ENCODE data around the gene PAFAH1B1.

- TF ChIP-seq, protein P1, sequence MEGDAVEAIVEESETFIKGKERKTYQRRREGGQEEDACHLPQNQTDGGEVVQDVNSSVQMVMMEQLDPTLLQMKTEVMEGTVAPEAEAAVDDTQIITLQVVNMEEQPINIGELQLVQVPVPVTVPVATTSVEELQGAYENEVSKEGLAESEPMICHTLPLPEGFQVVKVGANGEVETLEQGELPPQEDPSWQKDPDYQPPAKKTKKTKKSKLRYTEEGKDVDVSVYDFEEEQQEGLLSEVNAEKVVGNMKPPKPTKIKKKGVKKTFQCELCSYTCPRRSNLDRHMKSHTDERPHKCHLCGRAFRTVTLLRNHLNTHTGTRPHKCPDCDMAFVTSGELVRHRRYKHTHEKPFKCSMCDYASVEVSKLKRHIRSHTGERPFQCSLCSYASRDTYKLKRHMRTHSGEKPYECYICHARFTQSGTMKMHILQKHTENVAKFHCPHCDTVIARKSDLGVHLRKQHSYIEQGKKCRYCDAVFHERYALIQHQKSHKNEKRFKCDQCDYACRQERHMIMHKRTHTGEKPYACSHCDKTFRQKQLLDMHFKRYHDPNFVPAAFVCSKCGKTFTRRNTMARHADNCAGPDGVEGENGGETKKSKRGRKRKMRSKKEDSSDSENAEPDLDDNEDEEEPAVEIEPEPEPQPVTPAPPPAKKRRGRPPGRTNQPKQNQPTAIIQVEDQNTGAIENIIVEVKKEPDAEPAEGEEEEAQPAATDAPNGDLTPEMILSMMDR (IDR thresholded peaks at IDR 0.05; ENCODE audit: low read depth, low read length, poor library complexity, severe bottlenecking): no peak
- TF ChIP-seq EZH2phosphoT487 (IDR thresholded peaks at IDR 0.05; ENCODE audit: borderline replicate concordance, low read length): no peak
Measured at GRCh38 chr17:2611627-2612026, 18.2 kb downstream of the PAFAH1B1 start.

All from DOHH2 (cell line).